CD4-positive, alpha-beta T cell treated with Interleukin-12 subunit alpha and Interleukin-12 subunit beta, for 1 hour (primary cell): ENCODE measurements around the gene MRPL48.
"Not testable (repeated sequence)": the region's sequence is repeated elsewhere in the genome, so short reads cannot be mapped to it uniquely, and the experiment has no call there.

ENCODE experiments used
- DNase-seq: peaks from one replicate; pipeline ENCODE4 v3.0.0-alpha.2; 2020

MRPL48 gene

DNA sequence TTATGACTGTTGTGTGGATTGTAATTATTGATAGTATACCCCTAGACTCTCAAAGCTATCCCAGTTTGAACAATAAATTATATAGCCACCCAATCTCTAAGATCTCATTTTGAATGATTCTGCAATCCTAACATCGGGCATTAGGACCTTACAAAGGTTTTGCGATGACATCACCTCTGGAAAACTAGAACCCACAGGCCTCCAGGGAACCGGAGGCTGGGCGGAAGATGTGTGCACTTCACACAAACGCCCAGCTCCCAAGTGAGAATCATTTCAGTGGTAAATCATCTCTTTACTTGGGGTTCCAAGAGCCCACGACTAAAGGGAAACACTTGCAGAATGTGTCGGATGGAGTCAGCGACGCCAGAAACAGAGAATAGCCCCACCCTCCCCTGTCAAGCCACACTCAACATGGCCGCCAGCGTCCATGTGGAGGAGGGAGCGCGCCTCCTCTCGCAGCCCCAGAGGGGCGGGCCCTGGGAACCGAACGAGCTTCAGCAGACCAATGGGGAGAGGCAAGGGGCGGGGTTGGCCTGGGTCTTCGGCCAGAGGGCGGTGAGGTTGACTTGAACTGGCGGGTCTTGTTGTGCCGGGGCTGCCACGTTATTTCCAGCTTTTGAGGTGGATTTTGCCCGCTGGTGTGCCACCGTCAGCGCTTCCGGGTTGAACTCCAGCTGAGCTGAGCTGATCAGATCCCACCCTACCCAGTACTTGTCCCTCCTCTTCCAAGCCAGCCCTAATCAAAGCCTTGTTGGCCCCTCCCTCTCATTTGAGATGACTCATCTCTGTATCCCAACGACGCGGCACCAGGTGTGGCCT, 8.4 kb upstream of the MRPL48 start:
- peak; percentile 97 for DNase-seq

DNA sequence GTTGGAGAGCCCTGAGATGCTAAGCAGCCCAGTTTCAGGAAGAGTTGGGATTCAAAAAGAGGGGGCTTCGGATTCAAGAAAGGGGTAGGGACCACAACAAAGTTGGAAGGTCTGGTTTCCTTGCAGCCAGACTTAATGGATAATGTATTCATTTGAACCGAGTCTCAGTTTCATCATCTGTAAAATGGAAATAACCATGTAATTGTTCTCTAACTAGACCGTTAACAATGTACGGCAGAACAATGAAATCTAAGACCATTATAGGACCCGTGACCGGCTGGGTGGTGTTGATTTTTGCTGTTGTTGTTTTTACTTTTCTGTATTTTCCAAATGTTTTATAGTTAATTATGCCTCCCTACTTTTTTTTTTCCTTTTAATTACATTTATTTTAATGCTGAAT, 6.4 kb upstream of the MRPL48 start:
- no peak for DNase-seq

DNA sequence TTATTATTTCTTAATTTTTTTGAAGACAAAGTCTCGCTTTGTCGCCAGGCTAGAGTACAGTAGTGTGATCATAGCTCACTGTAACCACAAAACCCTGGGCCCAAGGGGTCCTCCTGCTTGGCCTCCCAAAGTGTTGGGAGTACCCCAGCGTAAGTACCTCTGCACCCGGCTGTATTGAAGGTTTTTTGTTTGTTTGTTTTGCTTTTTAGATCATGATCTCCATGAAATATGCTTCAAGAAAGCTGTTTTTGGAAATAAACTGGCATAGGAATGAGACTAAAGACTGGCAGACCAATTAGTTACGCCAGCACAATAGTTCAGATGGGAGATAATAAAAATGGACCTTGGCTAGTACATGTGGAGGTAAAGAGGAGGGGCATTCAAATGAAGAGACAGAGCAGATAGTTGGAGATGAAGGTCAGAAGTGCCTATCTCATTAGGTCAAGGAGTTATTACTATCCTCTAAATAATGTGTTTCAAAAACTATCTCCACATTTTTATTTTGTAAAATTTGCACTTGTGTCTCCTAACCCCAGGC, 4.1 kb upstream of the MRPL48 start:
- DNase-seq, result no peak

DNA sequence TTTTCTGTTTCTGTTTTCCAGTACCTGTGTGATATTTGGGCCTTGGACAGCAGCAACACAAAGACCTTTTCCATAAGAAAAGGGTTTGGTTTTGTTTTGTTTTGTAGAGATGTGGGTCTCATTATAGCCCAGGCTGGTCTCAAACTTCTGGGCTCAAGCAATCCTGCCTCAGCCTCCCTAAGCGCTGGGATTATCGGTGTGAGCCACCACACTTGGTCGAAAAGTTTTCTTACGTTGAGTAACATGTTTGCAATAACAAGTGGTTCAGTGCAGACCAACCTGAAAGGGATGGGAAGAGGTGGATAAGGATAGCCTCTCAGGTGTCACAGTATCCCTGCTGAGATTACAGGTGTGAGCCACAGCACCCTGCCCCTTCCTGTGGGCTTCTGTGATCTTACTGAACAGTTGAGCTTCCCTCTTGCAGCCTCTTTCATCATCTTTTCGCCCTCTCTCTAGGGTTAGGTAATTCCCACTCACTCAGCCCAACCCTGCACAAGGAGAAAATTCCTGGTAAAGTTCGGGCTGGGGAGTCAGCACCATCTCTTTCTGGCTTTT, 3.5 kb upstream of the MRPL48 start:
- DNase-seq, result no peak

DNA sequence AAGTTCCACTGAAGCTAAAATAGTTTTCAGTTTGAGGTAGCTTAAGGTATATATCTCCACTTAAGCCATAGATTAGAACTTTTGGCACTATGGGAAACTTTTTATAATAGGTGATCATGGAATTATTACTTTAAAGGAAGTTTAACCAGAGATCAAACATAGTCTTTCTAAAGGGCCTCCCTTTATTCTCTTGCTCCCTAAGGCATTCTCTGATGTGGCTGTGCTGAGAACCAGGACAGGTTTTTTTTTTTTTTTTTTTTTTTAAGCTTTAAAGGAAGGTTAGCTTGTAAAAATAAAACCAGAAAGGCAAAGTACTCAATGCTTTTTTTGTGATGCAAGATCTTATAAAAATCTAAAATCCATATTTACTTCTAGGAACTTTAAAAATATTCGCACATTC, 2.9 kb upstream of the MRPL48 start:
- DNase-seq, result no peak

DNA sequence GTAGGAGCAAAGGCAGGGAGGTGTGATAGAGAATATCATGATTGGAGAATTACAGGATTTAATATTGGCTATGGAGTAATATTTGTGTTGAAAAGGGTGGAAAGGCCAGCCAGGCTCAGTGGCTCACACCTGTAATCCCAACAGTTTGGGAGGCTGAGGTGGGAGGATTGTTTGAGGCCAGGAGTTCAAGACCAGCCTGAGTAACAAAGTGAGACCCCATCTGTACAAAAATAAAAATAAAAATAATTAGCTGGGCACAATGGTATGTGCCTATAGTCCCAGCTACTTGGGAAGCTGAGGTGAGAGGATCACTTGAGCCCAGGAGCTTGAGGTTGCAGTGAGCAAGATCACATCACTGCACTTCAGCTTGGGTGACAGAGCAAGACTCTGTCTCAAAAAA, 2.2 kb upstream of the MRPL48 start:
- DNase-seq, result not testable (repeated sequence)

DNA sequence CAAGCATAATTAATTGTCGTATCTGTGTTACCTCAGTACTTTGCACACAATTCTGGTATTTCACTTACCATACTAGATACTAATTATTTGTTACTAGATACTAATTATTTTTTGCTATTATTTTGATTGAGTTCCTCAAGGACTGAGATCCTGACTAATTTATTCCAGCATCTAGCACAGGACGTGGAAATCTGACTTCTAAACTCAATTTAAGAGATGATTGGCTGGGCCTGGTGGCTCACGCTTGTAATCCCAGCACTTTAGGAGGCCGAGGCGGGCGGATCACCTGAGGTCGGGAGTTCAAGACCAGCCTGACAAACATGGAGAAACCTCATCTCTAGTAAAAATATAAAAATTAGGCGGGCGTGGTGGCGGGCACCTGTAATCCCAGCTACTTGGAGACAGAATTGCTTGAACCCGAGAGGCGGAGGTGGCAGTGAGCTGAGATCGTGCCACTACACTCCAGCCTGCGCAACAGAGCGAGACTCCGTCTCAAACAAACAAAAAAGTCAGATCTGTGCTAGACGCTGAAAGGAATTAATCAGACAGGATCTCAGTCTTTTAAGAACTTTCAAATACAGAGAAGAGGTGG, 527 bp upstream of the MRPL48 start:
- no peak for DNase-seq

DNA sequence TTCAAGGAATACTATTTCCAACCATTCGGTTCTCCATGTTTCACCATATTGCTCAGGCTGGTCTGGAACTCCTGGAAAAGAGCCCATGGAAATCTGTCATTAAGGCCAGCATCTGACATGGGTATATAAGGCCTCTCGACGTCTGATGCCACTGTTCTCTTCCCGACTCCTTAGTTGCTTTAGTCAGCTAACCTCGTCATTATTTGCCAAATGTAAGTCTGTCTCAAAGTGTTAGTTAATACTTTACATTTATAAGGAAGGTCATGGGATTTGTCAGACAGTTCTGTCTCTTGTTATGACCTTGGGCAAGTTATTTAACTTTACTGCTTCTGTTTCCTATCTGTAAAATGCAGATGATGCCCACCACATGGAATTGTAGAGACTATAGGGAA, 1.6 kb downstream of the MRPL48 start:
- no peak for DNase-seq

DNA sequence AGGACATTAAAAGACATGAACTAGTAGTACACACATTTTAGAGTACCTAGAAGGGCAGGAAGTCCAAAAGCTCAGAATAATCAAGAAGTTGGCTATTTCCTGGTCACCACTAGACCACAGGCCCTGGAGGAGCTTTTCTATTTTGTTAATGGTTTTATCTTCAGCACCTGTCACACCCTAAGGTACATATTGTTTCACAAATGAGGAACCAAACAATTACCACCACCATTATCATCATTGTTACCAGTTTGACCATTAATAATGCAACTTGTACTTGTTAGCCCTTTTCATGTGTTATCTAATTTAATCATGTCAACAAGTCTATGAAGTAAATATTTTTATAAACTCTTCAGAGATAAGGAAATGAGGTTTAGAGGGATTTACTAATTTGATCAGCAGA, 4.9 kb downstream of the MRPL48 start:
- DNase-seq, result no peak

DNA sequence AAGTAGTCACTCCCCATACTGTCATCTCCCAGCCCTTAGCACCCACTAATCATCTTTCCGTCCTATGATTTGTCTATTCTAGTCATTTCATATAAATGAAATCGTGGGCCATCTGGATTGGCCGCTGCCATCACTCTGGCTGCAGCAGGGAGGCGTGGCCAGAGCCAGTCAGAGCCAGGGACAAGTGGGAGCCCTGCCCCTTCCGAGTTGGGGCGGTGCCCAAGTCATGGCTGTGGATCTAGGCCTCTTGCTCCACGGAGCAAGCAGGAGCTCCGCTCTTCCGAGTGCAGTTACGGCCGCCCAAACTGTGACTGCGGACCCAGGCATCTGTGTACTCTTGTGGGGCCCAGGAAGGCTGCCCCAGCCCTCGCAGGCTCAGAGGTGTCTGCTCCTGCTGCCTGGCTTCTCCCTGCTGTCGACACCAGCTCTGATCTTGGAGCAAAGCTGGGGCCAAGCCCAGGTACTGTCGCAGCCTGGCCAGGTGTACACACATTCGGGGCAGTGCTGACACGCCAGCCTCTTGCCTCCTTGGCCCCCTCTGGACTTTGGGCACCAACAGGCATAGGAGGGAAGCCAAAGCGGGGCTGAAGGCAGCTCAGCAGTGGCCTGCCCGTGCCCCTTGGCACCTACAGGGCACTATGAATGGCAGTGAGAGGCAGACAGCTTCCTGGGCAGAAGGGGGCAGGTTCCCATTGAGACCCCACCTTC, 8.4 kb downstream of the MRPL48 start:
- DNase-seq, result no peak

DNA sequence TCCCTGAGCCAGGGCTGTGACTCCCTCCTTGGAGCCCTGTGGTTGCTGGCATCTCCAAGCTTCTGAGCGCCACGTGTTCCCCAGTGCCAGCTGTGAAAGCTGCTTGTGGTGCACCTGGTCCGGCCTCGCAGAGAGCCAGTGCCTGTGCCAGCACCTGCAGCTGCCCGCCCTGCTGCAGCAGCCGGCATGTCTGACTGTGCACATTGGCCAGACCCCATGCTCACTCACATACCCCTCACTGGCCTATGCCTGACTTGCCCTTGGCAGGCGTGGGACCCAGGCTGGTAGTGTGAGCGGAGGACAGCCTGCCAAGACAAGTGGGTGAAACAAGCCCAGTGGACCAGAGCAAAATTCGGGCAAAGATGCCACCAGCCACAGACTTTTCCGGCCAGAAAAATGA, 9.8 kb downstream of the MRPL48 start:
- DNase-seq, result no peak

DNA sequence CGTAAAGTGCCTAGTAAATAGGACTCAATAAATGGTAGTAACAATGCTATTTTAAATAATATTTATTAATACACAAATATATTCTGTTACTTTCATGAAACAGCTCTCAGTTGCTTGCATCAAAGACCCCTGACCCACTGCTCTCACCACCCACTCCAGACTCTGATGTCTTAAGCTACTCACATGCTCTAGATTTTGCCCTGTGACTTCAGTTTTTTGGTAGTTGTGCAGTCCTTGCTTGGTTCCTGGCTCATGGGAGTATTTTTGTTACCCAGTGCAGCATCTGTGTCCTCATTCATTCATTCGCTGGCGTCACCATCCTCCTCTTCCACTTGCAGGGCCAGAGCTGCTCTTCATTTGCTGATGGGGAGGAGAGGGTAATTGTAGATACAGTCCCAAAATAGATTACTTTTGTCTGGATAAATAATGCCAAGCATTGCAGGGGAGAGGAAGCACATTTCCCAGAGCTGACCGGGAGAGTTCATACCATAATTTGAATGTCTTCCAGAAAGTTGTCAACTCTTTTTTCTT, 12.7 kb downstream of the MRPL48 start:
- no peak for DNase-seq

DNA sequence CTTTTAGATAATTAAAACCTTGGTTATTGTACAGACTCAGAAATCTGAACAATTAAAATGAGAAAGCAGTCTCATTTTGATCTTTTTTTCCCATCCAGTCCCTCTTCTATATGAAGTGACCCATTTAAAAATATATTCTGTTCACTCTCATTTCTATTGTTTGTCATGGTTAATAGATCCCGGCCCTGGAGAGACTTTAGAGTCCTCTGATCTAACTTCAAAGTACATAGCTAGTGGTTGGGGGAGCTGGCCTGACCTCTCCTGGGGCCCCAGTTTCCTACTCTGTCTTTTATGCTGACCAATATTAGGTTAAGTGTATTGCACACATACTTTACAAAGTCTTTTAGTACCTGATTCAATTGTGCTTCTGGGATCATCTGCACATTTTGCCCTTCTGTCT, 13.5 kb downstream of the MRPL48 start:
- no peak for DNase-seq

DNA sequence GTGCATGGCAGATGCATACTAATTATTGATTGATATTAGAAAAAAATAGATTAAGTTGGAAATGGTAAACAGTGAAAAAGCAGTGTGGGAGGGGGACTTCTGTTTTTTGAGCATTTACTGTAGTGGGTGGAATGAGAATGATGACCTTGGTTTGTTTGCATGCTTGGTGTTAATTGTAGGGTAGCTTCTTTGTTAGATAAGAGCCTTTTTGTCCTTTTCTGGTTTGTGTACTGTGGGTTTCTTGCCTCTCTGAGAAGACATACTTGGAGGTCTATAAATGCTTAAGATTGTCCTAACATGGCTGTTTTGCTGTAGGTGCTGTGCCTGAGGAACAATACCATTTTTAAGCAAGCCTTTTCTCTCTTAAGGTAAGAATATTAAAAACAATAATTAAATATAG, 17.0 kb downstream of the MRPL48 start:
- no peak for DNase-seq

DNA sequence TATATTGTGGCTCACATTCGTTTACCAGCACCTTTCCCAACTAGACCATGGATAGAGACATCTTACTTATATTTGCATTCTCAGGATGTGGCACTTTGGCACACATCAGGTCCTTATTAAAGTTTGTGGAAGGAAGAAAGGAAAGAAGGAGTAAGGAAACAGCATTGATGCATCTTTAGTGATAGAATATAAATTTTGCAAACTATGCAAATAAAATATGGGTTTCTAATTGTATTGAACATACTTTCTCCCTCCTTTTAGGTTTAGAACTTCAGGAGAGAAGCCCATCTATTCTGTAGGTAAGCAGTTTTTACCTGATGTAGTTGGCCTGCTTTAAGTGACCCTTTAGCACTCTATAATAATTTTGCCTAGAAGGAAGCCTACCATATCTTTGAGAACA, 20.4 kb downstream of the MRPL48 start:
- DNase-seq, result no peak

DNA sequence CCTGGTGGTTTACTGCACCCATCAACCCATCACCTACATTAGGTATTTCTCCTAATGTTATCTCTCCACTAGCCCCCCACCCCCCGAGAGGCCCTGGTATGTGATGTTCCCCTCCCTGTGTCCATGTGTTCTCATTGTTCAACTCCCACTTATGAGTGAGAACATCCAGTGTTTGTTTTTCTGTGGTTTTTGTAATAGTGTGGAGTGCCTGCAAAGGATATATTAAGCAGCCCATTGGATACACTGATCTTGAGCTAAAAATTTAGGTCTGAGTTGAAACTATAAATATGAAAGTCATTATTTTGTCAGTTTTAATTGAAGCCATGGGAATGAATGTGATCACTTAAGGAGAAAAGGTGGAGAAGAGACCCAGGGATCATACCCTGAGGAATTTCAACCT, 23.0 kb downstream of the MRPL48 start:
- no peak for DNase-seq

DNA sequence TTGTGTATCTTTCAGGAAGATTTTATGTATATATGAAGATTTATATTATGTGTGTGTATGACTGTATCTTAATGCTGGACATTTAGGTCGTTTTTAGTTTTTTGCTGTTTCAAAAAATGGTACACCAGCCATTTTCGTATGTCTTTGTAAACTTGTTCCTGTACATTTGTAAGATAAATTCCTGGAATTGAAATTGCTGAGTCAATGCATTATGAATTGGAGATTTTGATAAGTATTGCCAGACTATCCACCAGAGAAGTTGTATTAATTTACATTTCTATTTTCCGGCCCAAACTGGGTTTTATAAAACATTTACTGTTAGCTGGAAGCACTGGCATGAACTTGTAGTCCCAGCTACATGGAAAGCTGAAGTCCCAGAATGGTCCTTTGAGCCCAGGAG, 24.6 kb downstream of the MRPL48 start:
- DNase-seq, result no peak

DNA sequence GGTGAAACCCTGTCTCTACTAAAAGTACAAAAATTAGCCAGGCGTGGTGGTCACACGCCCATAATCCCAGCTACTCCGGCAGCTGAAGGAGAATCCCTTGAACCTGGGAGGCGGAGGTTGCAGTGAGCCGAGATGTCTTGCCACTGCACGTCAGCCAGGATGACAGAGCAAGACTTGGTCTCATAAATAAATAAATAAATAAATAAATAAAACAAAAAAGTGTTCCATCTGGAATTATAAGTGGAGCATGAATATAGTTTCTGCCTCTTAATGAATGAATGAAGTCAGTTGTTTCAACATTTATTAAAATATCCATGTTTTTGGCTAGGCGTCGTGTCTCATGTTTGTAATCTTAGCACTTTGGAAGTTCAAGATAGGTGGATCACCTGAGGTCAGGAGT, 27.1 kb downstream of the MRPL48 start:
- no peak for DNase-seq

DNA sequence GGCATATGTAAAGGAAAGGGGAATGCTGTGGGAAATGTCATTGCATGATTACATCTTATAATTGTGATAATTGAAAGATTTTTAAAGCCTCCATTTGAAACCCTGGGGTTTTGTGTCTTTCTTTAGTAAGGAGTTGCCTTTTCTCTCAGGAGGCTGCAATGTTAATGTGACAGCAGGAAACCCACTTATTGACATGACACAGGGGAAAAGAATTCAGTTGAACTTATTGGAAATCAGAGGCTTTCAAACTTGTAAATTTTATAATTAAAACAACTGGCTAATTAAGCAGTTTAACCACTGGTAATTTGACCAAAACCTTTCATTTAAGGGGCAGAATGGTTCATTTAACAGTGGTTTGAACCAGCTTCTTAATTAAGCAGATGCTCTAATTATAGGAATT, 31.2 kb downstream of the MRPL48 start:
- no peak for DNase-seq

DNA sequence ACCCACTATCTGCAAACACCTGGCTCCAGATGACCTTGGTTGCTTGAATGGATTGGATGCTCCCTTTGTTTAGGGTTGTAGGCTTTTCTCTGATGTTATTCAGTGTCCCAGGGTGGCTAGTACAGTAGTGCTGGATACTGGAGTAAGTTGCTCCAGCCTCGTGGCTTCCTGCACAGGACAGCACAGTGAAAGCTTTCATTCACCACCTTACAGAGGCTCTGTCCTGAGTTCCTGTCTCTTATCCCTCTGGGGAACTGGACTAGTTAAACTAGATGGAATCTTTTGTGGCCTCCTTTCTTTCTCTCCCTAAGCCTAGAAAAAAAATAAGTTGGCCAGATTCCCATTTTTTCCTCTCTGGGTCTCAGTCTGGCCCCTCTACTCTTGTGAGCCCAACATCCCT, 42.6 kb downstream of the MRPL48 start:
- no peak for DNase-seq

DNA sequence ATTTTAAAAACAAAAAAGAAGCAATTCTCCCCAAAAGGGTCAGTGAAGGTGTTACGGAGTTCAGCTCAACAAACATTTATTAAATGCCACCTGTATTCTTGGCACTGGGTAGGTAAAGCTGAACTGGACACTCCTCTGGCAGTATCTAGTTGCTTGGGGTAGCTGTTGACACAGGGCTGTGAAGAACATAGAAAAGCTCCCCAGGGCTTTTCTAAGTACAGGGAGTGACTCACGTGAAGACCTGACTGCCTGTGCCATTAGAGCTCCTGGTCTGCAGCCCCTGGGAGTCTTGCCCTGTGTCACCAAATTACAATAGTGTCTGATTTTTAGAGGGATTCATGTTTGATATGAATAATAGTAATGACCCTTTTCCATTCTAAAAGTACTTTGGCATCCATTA, 45.4 kb downstream of the MRPL48 start:
- DNase-seq, result no peak

DNA sequence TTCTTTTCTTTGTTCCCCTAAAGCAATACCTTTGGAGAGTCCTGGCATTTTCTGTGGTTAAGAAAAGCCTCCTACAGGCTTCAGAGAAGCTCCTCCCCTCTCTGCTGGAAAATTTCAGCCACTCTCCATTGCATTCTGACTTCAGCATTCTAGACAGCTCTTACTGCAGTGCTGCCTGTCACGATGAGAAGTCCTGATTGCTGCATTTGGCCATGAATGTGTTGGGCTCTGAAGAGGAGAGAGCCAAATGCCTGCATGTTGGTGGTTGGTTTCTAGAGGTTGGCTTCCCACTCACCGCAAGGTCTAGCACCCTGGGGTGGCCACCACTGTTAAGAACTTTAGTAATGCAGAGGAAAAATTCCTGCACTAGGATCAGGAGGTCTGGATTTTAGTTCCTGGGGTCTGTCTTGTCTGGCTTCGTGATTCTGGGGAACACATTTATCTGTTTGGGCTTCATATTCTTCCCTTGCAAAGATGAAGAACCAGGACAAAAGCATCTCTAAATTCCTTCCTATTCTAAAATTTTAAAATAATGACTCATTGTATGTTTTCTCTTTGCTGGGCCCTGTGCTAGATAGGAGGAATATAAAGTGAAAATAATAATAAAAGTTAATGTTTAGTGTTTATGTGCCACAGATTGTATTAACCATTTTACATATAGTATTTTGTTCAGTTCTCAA, 50.9 kb downstream of the MRPL48 start:
- no peak for DNase-seq

DNA sequence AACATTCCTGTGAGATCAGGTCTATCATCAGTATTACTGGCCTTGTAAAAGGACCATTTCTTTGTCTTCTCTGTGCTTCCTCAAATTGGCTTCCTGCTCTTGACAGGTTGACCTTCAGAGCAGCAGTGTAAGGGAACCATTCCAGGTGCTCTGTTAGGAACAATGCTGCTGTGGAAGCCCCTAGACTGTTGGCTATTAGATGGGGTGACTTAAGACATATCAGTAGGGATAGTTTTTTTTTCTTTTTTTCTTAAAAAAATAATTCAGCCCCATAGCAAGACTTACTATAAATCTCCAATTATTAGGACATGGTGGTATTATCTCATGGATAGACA, 51.4 kb downstream of the MRPL48 start:
- DNase-seq, result no peak
